ENCODE measurements around the gene KRIT1. TPM values are rescaled to one million over a fixed set of nuclear protein-coding genes. Genes with fewer than 3 reads are reported as not detected.

KRIT1 gene
- total RNA-seq, 1 experiment from 2014 or later: 23.7 TPM

DNA sequence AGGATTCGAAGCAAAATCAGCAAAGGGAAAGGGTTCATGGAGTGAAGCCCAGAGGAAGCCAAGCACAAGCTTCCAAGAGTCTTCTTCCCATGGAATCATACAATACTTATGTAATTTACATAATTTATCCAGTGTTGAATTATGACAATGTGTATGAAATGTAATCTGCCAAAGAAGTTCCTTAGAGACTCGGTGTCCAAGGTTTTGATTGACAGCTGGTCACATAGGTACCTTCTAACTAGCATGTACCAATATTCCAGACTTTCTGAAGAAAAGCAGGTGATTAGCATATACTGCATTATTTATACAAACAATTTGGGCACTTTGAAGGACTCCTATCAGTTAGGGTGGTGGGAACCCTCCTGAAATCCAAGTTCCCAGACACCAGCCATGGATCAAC lies 35.3 kb upstream of the KRIT1 start:
- H3K9ac ChIP-seq (ENCODE audit: low read length): no peak overlapping the region
- ChIA-PET POLR2A (ENCODE audit: unreplicated experiment) (interaction anchor here (0.6 kb wide), 1 partner anchor 114 kb away, joined by 3 read pairs; no protein-coding TSS in a partner anchor), CTCF (no interaction called here)
- intact Hi-C loops (cut with micrococcal nuclease): no loop called here
- ATAC-seq (no peak), DNase-seq (no peak)
- H4K20me1 ChIP-seq (ENCODE audit: low read length): no peaks in the 10 kb centered on the region
- H3F3A ChIP-seq (ENCODE audit: low read length, unreplicated experiment): no peaks in the 10 kb centered on the region
- H3K9me3 ChIP-seq (ENCODE audit: low read length): no peaks in the 10 kb centered on the region
- no peaks in the 10 kb centered on the region for H3K4me1 ChIP-seq (ENCODE audit: insufficient read depth, low read length)
- H3K4me2 ChIP-seq (ENCODE audit: low read length): no peak overlapping the region
- H3K36me3 ChIP-seq (ENCODE audit: low read depth, low read length): peaks cover 6% of the 10 kb centered on the region; the same call in 1 of the 2 replicates
- no TSS peak for BruUV-seq (replicated peaks)
- no peak overlapping the region for H2AFZ ChIP-seq (ENCODE audit: low read length)
- no peak for TF ChIP-seq EZH2phosphoT487 (IDR thresholded peaks at IDR 0.05; ENCODE audit: borderline replicate concordance, low read length)
- TF ChIP-seq, protein P1, sequence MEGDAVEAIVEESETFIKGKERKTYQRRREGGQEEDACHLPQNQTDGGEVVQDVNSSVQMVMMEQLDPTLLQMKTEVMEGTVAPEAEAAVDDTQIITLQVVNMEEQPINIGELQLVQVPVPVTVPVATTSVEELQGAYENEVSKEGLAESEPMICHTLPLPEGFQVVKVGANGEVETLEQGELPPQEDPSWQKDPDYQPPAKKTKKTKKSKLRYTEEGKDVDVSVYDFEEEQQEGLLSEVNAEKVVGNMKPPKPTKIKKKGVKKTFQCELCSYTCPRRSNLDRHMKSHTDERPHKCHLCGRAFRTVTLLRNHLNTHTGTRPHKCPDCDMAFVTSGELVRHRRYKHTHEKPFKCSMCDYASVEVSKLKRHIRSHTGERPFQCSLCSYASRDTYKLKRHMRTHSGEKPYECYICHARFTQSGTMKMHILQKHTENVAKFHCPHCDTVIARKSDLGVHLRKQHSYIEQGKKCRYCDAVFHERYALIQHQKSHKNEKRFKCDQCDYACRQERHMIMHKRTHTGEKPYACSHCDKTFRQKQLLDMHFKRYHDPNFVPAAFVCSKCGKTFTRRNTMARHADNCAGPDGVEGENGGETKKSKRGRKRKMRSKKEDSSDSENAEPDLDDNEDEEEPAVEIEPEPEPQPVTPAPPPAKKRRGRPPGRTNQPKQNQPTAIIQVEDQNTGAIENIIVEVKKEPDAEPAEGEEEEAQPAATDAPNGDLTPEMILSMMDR (conservative IDR thresholded peaks at IDR 0.05; ENCODE audit: low read depth, low read length): no peak
- no peak for TF ChIP-seq EZH2 (IDR thresholded peaks at IDR 0.05; ENCODE audit: low read length, unreplicated experiment)
- no peak overlapping the region for H3K27ac ChIP-seq (ENCODE audit: low read length)
- peaks cover 57% of the 10 kb centered on the region for H3K79me2 ChIP-seq (ENCODE audit: low read length)
- H3K27me3 ChIP-seq (ENCODE audit: low read length): no peaks in the 10 kb centered on the region
- H3K9me2 ChIP-seq (replicated peaks; ENCODE audit: low read length): no peaks in the 10 kb centered on the region
- H3K4me3 ChIP-seq (ENCODE audit: low read length): no peak overlapping the region

DNA sequence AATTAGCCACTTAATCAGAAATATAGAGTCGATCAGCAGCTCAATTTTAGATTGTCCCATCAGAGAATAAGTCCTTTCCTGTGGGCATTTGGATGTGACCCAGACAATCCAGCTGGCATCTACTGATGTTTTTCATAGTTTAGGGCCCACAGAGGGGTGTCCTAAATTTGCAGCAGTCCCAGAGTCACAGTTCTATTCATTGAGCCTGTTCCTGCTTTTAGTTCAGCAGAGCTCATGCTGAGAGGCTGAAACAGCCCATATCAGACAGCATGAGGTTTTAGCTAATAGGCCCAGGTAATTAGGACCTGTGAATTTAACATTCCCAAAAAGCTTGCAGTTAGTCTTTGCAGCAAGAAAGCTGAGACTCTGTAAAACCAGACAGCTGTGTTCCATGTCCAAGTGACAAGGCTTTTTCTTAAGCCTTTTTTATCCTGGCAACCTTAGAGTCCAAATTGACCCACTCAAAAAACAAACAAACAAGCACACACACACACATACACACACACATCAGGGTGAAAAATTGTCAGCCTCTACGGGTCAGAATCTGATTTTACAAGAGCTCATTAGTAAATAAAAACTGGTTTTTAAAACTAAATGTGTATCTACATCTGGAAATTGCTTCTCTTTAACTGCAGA lies 33.8 kb upstream of the KRIT1 start:
- Histone ChIP-seq H3K9me3 (ENCODE audit: low read length) (no peaks in the 10 kb centered on the region), H2AFZ (ENCODE audit: low read length) (no peak overlapping the region), H3K4me2 (ENCODE audit: low read length) (no peak overlapping the region), H3K36me3 (ENCODE audit: low read depth, low read length) (peaks cover 6% of the 10 kb centered on the region; the same call in 1 of the 2 replicates), H4K20me1 (ENCODE audit: low read length) (no peaks in the 10 kb centered on the region), H3K9me2 (replicated peaks; ENCODE audit: low read length) (no peaks in the 10 kb centered on the region), H3K79me2 (ENCODE audit: low read length) (peaks cover 58% of the 10 kb centered on the region), H3F3A (ENCODE audit: low read length, unreplicated experiment) (no peaks in the 10 kb centered on the region), H3K27me3 (ENCODE audit: low read length) (no peaks in the 10 kb centered on the region), H3K4me1 (ENCODE audit: insufficient read depth, low read length) (no peaks in the 10 kb centered on the region), H3K9ac (ENCODE audit: low read length) (no peak overlapping the region), H3K4me3 (ENCODE audit: low read length) (no peak overlapping the region), H3K27ac (ENCODE audit: low read length) (no peak overlapping the region)
- ATAC-seq (no peak), DNase-seq (no peak)
- ChIA-PET CTCF (interaction anchor here (0.5 kb wide), 1 partner anchor 74 kb away, joined by 3 read pairs; no protein-coding TSS in a partner anchor), POLR2A (ENCODE audit: unreplicated experiment) (interaction anchor here (0.6 kb wide), 1 partner anchor 49 kb away, joined by 4 read pairs; no protein-coding TSS in a partner anchor)
- TF ChIP-seq EZH2 (IDR thresholded peaks at IDR 0.05; ENCODE audit: low read length, unreplicated experiment): no peak
- TF ChIP-seq EZH2phosphoT487 (IDR thresholded peaks at IDR 0.05; ENCODE audit: borderline replicate concordance, low read length): no peak
- TF ChIP-seq, protein P1 (conservative IDR thresholded peaks at IDR 0.05; ENCODE audit: low read depth, low read length): no peak
- intact Hi-C loops (cut with micrococcal nuclease): no loop called here
- no TSS peak for BruUV-seq (replicated peaks)

DNA sequence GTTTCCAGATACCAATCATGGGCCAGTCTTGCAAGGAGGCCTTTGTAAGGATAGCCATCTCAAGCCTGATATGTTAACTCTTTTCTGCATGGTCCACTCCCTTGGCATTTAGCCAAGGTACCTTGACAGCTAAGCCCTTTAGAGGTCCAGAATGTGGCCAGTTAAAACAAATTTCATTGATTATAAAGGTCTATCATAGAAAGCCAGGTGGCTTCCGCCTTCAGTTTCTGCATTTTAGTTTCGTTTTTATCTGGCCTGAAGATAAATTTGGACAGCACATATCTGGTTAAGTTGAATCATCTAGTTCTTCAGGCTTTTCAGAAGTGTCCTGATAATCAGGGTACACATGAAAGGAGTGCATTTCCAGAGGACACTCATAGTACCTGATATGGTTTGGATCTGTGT lies 30.7 kb upstream of the KRIT1 start:
- Histone ChIP-seq H3K36me3 (ENCODE audit: low read depth, low read length) (peaks cover 6% of the 10 kb centered on the region; the same call in 1 of the 2 replicates), H3K4me3 (ENCODE audit: low read length) (no peak overlapping the region), H3K9me3 (ENCODE audit: low read length) (no peaks in the 10 kb centered on the region), H3K4me2 (ENCODE audit: low read length) (no peak overlapping the region), H3K27ac (ENCODE audit: low read length) (no peak overlapping the region), H3K79me2 (ENCODE audit: low read length) (peaks cover 62% of the 10 kb centered on the region), H2AFZ (ENCODE audit: low read length) (no peak overlapping the region), H3K27me3 (ENCODE audit: low read length) (no peaks in the 10 kb centered on the region), H3K4me1 (ENCODE audit: insufficient read depth, low read length) (no peaks in the 10 kb centered on the region), H3F3A (ENCODE audit: low read length, unreplicated experiment) (no peaks in the 10 kb centered on the region), H4K20me1 (ENCODE audit: low read length) (no peaks in the 10 kb centered on the region), H3K9me2 (replicated peaks; ENCODE audit: low read length) (no peaks in the 10 kb centered on the region), H3K9ac (ENCODE audit: low read length) (no peak overlapping the region)
- no peak for DNase-seq
- intact Hi-C loops (cut with micrococcal nuclease): no loop called here
- TF ChIP-seq EZH2 (IDR thresholded peaks at IDR 0.05; ENCODE audit: low read length, unreplicated experiment) (no peak), EZH2phosphoT487 (IDR thresholded peaks at IDR 0.05; ENCODE audit: borderline replicate concordance, low read length) (no peak)
- TF ChIP-seq, protein P1 (conservative IDR thresholded peaks at IDR 0.05; ENCODE audit: low read depth, low read length): no peak
- POLR2A ChIA-PET (ENCODE audit: unreplicated experiment): no interaction called here
- no peak for ATAC-seq
- BruUV-seq (replicated peaks): no TSS peak
- CTCF ChIA-PET: no interaction called here

All from PC-3 (cell line).